Body of pancreas (tissue), 4 donors: Measurements from ENCODE around the gene STK17A. TPM values are rescaled to one million over a fixed set of nuclear protein-coding genes. Genes with fewer than 3 reads are reported as not detected.
"Not testable (repeated sequence)": the region's sequence is repeated elsewhere in the genome, so short reads cannot be mapped to it uniquely, and the experiment has no call there.

Experiments used
- ATAC-seq: fragments of 150-250 bp; one replicate; pipeline ENCODE4 v1.9.1; 2016
- DNase-seq, 4 donors: peaks; one replicate each; pipeline ENCODE4 v3.0.0-alpha.2; 2019
- H3K27ac ChIP-seq, 4 donors: fragments of 200-600 bp; sonication (generic); 1 replicate in 3 of 4; 2 replicates in 1 of 4; pipeline versions ENCODE4 v1.5.1 to v1.6.1; 2016 to 2019; ENCODE audit warnings: mild to moderate bottlenecking in 1 of 4, mixed read lengths in 1 of 4, moderate library complexity in 1 of 4
- H3K27me3 ChIP-seq, 2 donors: fragments of 200-600 bp; sonication (generic); one replicate each; pipeline ENCODE4 v1.6.0; 2016; ENCODE audit warnings: mild to moderate bottlenecking in 1 of 2
- H3K36me3 ChIP-seq, 2 donors: fragments of 200-600 bp; sonication (generic); replicated peaks in 1 of 2; 2 replicates each; pipeline ENCODE4 v1.5.1; 2016; ENCODE audit warnings: low read depth in 2 of 2; ENCODE audit not compliant: insufficient read depth in 1 of 2
- H3K4me1 ChIP-seq: fragments of 200-600 bp; sonication (generic); one replicate; pipeline ENCODE4 v1.6.0; 2016
- H3K4me3 ChIP-seq, 2 donors: fragments of 200-600 bp; sonication (generic); 1 replicate in 1 of 2; 2 replicates in 1 of 2; pipeline ENCODE4 v1.5.1; 2016 to 2019
- H3K9me3 ChIP-seq, 3 donors: fragments of 200-600 bp; sonication (generic); 1 replicate in 2 of 3; 2 replicates in 1 of 3; pipeline ENCODE4 v1.5.1; 2016
- POLR2A ChIP-seq, 3 donors: fragments of 450-650 bp; IDR thresholded peaks; one replicate each; pipeline ENCODE4 v1.6.1; 2016; ENCODE audit warnings: antibody characterized with exemption in 3 of 3, mild to moderate bottlenecking in 2 of 3
- WGBS, 2 donors: methylation state at CpG; one replicate each; pipeline ENCODE4 v1.1.5; 2017; 5-methylcytosine and 5-hydroxymethylcytosine counted together
- intact Hi-C: fragments of 100-400 bp; cut with DNase I; formaldehyde crosslinking; loops from one replicate; pipeline ENCODE4 v1.15.1; 2023
- total RNA-seq, 2 donors: library from RNA; depleted of rRNA; stranded (reverse); fragments of >200 nt; gene quantifications; one replicate each; pipeline ENCODE4 v1.1.0, GENCODE V29; 2016
- TF ChIP-seq, protein P1 (sequence below), 7 experiments: fragments of 450-650 bp in 4 of 7; fragments of 200-600 bp in 3 of 7; sonication (generic) in 3 of 7; IDR thresholded peaks; one replicate each; pipeline ENCODE4 v1.5.1; 2016 to 2019; ENCODE audit warnings: antibody characterized with exemption in 7 of 7

The STK17A gene
- total RNA-seq, 2 donors from 2014 or later: 8.6 to 18.7 TPM

DNA sequence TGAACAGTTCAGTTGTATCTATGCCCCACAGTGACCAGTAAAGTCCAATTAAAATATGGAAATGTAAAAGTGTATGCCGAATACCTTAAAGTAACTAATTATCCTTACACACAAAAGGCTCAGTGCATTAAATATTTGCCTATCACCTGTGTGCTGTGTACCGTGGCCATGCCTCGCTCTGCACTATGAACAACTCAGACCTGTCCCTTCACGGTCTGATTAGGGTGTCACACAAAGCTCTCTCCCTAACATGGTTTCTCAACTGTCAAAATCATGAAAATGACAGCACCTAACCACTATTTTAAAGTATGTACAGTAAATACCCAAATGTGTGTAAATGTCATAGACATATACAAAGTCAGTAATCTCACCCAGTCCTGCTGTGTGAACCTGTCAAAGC, 43.1 kb downstream of the STK17A start:
- intact Hi-C loops: no loop called here
- Histone ChIP-seq H3K4me3 (no peak overlapping the region), H3K36me3 (no peaks in the 10 kb centered on the region), H3K27me3 (no peaks in the 10 kb centered on the region), H3K27ac (no peak overlapping the region), H3K9me3 (no peaks in the 10 kb centered on the region), H3K4me1 (no peaks in the 10 kb centered on the region)
- WGBS, 2 donors: 64 to 75% methylated on average over 4 of the region's 4 CpGs
- no peak for TF ChIP-seq POLR2A (IDR thresholded peaks at IDR 0.05)
- TF ChIP-seq, protein P1, sequence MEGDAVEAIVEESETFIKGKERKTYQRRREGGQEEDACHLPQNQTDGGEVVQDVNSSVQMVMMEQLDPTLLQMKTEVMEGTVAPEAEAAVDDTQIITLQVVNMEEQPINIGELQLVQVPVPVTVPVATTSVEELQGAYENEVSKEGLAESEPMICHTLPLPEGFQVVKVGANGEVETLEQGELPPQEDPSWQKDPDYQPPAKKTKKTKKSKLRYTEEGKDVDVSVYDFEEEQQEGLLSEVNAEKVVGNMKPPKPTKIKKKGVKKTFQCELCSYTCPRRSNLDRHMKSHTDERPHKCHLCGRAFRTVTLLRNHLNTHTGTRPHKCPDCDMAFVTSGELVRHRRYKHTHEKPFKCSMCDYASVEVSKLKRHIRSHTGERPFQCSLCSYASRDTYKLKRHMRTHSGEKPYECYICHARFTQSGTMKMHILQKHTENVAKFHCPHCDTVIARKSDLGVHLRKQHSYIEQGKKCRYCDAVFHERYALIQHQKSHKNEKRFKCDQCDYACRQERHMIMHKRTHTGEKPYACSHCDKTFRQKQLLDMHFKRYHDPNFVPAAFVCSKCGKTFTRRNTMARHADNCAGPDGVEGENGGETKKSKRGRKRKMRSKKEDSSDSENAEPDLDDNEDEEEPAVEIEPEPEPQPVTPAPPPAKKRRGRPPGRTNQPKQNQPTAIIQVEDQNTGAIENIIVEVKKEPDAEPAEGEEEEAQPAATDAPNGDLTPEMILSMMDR (IDR thresholded peaks at IDR 0.05): no peak
- DNase-seq (no peak), ATAC-seq (peak; percentile 24)

DNA sequence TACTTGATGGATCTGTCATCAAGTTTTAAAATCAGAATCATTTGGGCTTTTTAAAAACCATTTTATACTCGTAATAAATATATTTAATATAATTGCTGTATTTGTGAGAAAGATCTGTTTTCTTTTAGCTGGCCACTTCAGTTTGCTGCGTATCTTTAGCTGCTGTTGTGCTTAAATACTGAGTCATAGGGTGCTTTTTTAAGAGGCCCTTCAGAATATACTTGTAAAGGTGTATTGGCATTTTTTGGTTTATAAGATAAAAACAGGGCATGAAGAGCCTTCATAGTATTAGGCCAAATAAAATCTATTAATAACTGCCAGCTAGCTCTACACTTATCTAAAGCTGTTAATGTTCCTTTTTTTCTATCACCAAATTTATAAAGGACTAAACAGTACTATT, 43.8 kb downstream of the STK17A start:
- 85 to 90% methylated on average over 2 of the region's 2 CpGs for WGBS, 2 donors
- no peak for ATAC-seq
- Histone ChIP-seq H3K9me3 (no peaks in the 10 kb centered on the region), H3K4me3 (no peak overlapping the region), H3K27me3 (no peaks in the 10 kb centered on the region), H3K4me1 (no peaks in the 10 kb centered on the region), H3K27ac (no peak overlapping the region), H3K36me3 (no peaks in the 10 kb centered on the region)
- no peak for DNase-seq
- TF ChIP-seq POLR2A (IDR thresholded peaks at IDR 0.05): no peak
- TF ChIP-seq, protein P1 (IDR thresholded peaks at IDR 0.05): no peak
- intact Hi-C loops: no loop called here

DNA sequence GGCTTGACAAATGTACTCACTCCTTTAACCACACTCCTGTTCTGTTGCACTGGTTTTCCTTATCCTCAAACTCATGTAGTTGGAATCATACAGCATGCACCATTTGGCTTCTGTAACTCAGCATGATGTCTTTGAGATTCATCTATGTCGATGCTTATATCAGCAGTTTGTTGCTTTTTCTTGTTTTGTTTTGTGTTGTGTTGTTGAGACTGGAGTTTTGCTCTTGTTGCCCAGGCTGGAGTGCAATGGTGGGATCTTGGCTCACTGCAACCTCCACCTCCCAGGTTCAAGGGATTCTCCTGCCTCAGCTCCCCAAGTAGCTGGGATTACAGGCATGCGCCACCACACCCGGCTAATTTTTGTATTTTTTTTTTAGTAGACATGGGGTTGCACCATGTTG, 44.9 kb downstream of the STK17A start:
- DNase-seq, H3K36me3 ChIP-seq, intact Hi-C loops, H3K4me3 ChIP-seq, ATAC-seq, H3K27ac ChIP-seq, H3K4me1 ChIP-seq, H3K9me3 ChIP-seq, H3K27me3 ChIP-seq: not testable (repeated sequence)
- WGBS, 2 donors: 98 to 100% methylated on average over 3 of the region's 3 CpGs

DNA sequence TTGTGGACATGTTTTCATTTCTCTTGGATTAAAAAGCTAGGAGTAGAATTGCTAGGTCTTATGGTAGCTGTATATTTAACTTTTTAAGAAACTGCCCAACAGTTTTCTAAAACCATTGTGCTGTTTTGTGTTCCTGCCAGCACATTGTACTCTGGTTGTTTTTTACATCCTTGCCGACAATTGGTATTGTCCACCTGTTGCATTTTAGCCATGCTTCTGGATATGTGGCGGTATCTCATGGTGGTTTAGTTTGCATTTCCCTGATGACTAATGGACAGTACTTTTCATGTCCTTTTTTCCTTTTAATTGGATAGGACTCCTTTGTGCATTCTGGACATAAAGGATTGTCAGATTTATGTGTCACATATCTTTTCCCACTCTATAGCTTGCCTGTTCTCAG, 45.5 kb downstream of the STK17A start:
- 90 to 94% methylated on average over 2 of the region's 2 CpGs for WGBS, 2 donors
- Histone ChIP-seq H3K4me3 (no peak overlapping the region), H3K9me3 (no peaks in the 10 kb centered on the region), H3K36me3 (peaks cover 0 to 1% of the 10 kb centered on the region in 2 donors), H3K27me3 (no peaks in the 10 kb centered on the region), H3K27ac (no peak overlapping the region), H3K4me1 (no peaks in the 10 kb centered on the region)
- DNase-seq (no peak), ATAC-seq (no peak)
- intact Hi-C loops: no loop called here
- TF ChIP-seq, protein P1 (IDR thresholded peaks at IDR 0.05): no peak
- no peak for TF ChIP-seq POLR2A (IDR thresholded peaks at IDR 0.05)

DNA sequence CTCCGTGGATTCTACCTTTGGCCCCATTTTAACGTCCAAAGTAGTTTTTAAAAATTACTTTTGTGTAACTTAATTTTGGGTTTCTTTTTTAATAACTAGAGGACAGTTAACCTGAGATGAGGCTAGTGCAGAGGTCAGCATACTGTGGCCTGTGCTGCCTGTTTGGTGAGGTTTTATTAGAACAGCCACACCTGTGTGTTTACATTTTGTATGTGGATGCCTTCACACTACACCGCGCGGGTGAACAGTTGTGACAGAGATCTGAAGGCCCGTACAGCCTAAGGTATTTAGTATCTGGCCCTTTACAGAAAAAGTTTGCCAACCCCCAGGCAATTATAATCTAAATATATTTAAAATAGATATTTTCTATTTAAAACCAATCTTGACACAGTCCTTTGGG, 46.9 kb downstream of the STK17A start:
- Histone ChIP-seq H3K36me3 (peaks cover 0 to 1% of the 10 kb centered on the region in 2 donors), H3K9me3 (no peaks in the 10 kb centered on the region), H3K27ac (no peak overlapping the region), H3K4me1 (no peaks in the 10 kb centered on the region), H3K4me3 (no peak overlapping the region), H3K27me3 (no peaks in the 10 kb centered on the region)
- TF ChIP-seq, protein P1 (IDR thresholded peaks at IDR 0.05): no peak
- TF ChIP-seq POLR2A (IDR thresholded peaks at IDR 0.05): no peak
- intact Hi-C loops: no loop called here
- no peak for DNase-seq
- 68 to 74% methylated on average over 6 of the region's 6 CpGs for WGBS, 2 donors
- no peak for ATAC-seq
